HUDEP-2 (cell line): ENCODE measurements around the gene ARHGAP42.

Source experiments
- DNase-seq, 76 experiments: peaks; one replicate each; lab custom pipeline; 2025; ENCODE audit not compliant: unreplicated experiment in 76 of 76; lab: John Stamatoyannopoulos, UW

The ARHGAP42 gene

GRCh38 chr11:100827934-100828661, 141.0 kb downstream of the ARHGAP42 start:
- DNase-seq: peak in 5 of 76 experiments; percentile 12 to 31 (median 17)

- DNase-seq: no peak
These were observed 143.2 kb downstream of the ARHGAP42 start for GRCh38 chr11:100830274-100830673.

GRCh38 chr11:100830978-100831732, 144.1 kb downstream of the ARHGAP42 start:
- no peak for DNase-seq

- no peak for DNase-seq
These were observed 144.9 kb downstream of the ARHGAP42 start for GRCh38 chr11:100831929-100832494.

- no peak for DNase-seq
These were observed 145.7 kb downstream of the ARHGAP42 start for GRCh38 chr11:100832829-100833228.

GRCh38 chr11:100833276-100833675, 146.2 kb downstream of the ARHGAP42 start:
- DNase-seq: no peak

GRCh38 chr11:100835854-100836253, 148.8 kb downstream of the ARHGAP42 start:
- DNase-seq: no peak

GRCh38 chr11:100837311-100837710, 150.2 kb downstream of the ARHGAP42 start:
- DNase-seq: no peak

GRCh38 chr11:100841711-100842407, 154.8 kb downstream of the ARHGAP42 start:
- DNase-seq: no peak

- no peak for DNase-seq
These were observed 160.7 kb downstream of the ARHGAP42 start for GRCh38 chr11:100847696-100848216.

- no peak for DNase-seq
These were observed 162.2 kb downstream of the ARHGAP42 start for GRCh38 chr11:100849009-100849900.

- DNase-seq: no peak
These were observed 162.8 kb downstream of the ARHGAP42 start for GRCh38 chr11:100849901-100850235.

GRCh38 chr11:100851147-100851546, 164.1 kb downstream of the ARHGAP42 start:
- DNase-seq: no peak

GRCh38 chr11:100851584-100852152, 164.6 kb downstream of the ARHGAP42 start:
- DNase-seq: no peak

GRCh38 chr11:100855466-100856067, 168.5 kb downstream of the ARHGAP42 start:
- DNase-seq: peak in 20 of 76 experiments; percentile 1 to 48 (median 23)

- no peak for DNase-seq
These were observed 170.3 kb downstream of the ARHGAP42 start for GRCh38 chr11:100857236-100858005.

- DNase-seq: no peak
These were observed 173.4 kb downstream of the ARHGAP42 start for GRCh38 chr11:100860318-100861155.

- peak in 15 of 76 experiments; percentile 4 to 74 (median 27) for DNase-seq
These were observed 174.1 kb downstream of the ARHGAP42 start for GRCh38 chr11:100861212-100861611.
